HepG2 (cell line): Measurements from ENCODE around the gene IL1RL1. TPM values are rescaled to one million over a fixed set of nuclear protein-coding genes. Genes with fewer than 3 reads are reported as not detected.

ENCODE experiments used
- ATAC-seq: fragments of 200-7000 bp; cut with Tn5 transposase; 3 replicates; pipeline ENCODE4 v1.9.1; 2020; ENCODE audit warnings: mild to moderate bottlenecking, moderate library complexity
- BruUV-seq: library from RNA; stranded (reverse); fragments of 400-500 nt; replicated peaks from 2 replicates; lab custom pipeline; 2021; lab: Mats Ljungman, UMichigan
- CTCF ChIA-PET: fragments of 300-600 bp; formaldehyde crosslinking; extraction: SDS; loops from one replicate; lab custom pipeline; 2021; ENCODE audit warnings: low total read pairs, inconsistent platforms, low intra/inter-chr PET ratio; lab: Yijun Ruan, JAX
- POLR2A ChIA-PET: fragments of 350-600 bp; sonication (Branson Sonifier 250); formaldehyde crosslinking; loops from one replicate; lab custom pipeline; 2020; ENCODE audit warnings: antibody characterized with exemption, inconsistent platforms; lab: Yijun Ruan, JAX
- DNase-seq: peaks from one replicate; pipeline ENCODE4 v3.0.0-alpha.2; 2015; ENCODE audit warnings: low spot score
- FAIRE-seq: peaks from 3 replicates; lab custom pipeline; 2011; peaks lifted over from hg19 to GRCh38; lab: Jason Lieb, UNC
- H2AFZ ChIP-seq: one replicate; pipeline ENCODE4 v1.6.1; 2011; ENCODE audit warnings: low read length, inconsistent platforms
- H3K27ac ChIP-seq: fragments of 300-600 bp; 3 replicates; pipeline ENCODE4 v1.8.0; 2011; ENCODE audit warnings: mixed run types, mild to moderate bottlenecking, mixed read lengths, low read length, inconsistent platforms; ENCODE audit not compliant: insufficient read depth; ENCODE audit errors: extremely low read length
- H3K27me3 ChIP-seq, 2 experiments: fragments of 200-600 bp in 1 of 2; 2 replicates in 1 of 2; 3 replicates in 1 of 2; pipeline versions ENCODE4 v1.6.0 to v1.8.0; 2011; ENCODE audit warnings: low read length in 2 of 2, mild to moderate bottlenecking in 2 of 2, moderate library complexity in 2 of 2, inconsistent platforms in 1 of 2; ENCODE audit not compliant: insufficient read depth in 2 of 2, control insufficient read depth in 1 of 2
- H3K36me3 ChIP-seq, 2 experiments: fragments of 200-600 bp in 1 of 2; replicated peaks in 1 of 2; 2 replicates in 1 of 2; 3 replicates in 1 of 2; pipeline versions ENCODE4 v1.5.1 to v1.8.0; 2011; ENCODE audit warnings: low read length in 2 of 2, inconsistent platforms in 1 of 2; ENCODE audit not compliant: insufficient read depth in 2 of 2, control insufficient read depth in 1 of 2
- H3K4me1 ChIP-seq: 2 replicates; pipeline ENCODE4 v1.5.1; 2012; ENCODE audit warnings: low read length, inconsistent platforms; ENCODE audit not compliant: insufficient read depth
- H3K4me2 ChIP-seq: 2 replicates; pipeline ENCODE4 v1.6.0; 2011; ENCODE audit warnings: low read depth, low read length, inconsistent platforms
- H3K4me3 ChIP-seq, 3 experiments: fragments of 200-600 bp in 1 of 3; sonication (generic), shearing (Covaris generic) in 1 of 3; replicated peaks in 1 of 3; 2 replicates each; pipeline ENCODE4 v1.5.1; 2011 to 2016; ENCODE audit warnings: low read length in 3 of 3, inconsistent platforms in 2 of 3, low read depth in 2 of 3, mild to moderate bottlenecking in 2 of 3, control low read depth in 1 of 3, mixed read lengths in 1 of 3; ENCODE audit not compliant: insufficient read depth in 1 of 3
- H3K79me2 ChIP-seq: one replicate; pipeline ENCODE4 v1.6.1; 2011; ENCODE audit warnings: low read length, inconsistent platforms; ENCODE audit not compliant: insufficient read depth
- H3K9ac ChIP-seq: 2 replicates; pipeline ENCODE4 v1.6.0; 2011; ENCODE audit warnings: mild to moderate bottlenecking, low read depth, low read length, inconsistent platforms; ENCODE audit not compliant: insufficient read depth
- H3K9me3 ChIP-seq: 2 replicates; pipeline ENCODE4 v1.5.1; 2012; ENCODE audit warnings: mild to moderate bottlenecking, low read length
- H4K20me1 ChIP-seq: 2 replicates; pipeline ENCODE4 v1.6.0; 2011; ENCODE audit warnings: inconsistent platforms, mild to moderate bottlenecking, low read length, moderate library complexity; ENCODE audit not compliant: insufficient read depth
- ARID5B ChIP-seq: IDR thresholded peaks from 2 replicates; pipeline ENCODE4 v1.4.0; 2020; ENCODE audit warnings: mild to moderate bottlenecking, missing genetic modification reagents
- CBFB ChIP-seq: sonication (generic); formaldehyde crosslinking; IDR thresholded peaks from 2 replicates; pipeline ENCODE4 v1.4.0; 2020; ENCODE audit warnings: missing genetic modification reagents
- CENPX ChIP-seq: sonication (generic); formaldehyde crosslinking; IDR thresholded peaks from 2 replicates; pipeline ENCODE4 v1.9.0; 2021; ENCODE audit warnings: mild to moderate bottlenecking, missing genetic modification reagents, moderate library complexity
- CHD2 ChIP-seq: IDR thresholded peaks from 2 replicates; pipeline ENCODE4 v1.6.1; 2011; ENCODE audit warnings: low read depth, low read length, improper control_type of control experiment
- HMGXB3 ChIP-seq: sonication (generic); formaldehyde crosslinking; IDR thresholded peaks from 2 replicates; pipeline ENCODE4 v1.4.0; 2020; ENCODE audit warnings: missing genetic modification reagents, borderline replicate concordance
- MED1 ChIP-seq: sonication (generic); formaldehyde crosslinking; IDR thresholded peaks from 2 replicates; pipeline ENCODE4 v1.4.0; 2020; ENCODE audit warnings: missing genetic modification reagents
- RAD21 ChIP-seq: fragments of 450-650 bp; formaldehyde crosslinking; IDR thresholded peaks from 2 replicates; pipeline ENCODE4 v1.5.0; 2020; ENCODE audit warnings: mild to moderate bottlenecking
- ZNF12 ChIP-seq: sonication (generic); formaldehyde crosslinking; IDR thresholded peaks from 2 replicates; pipeline ENCODE4 v1.5.0; 2020; ENCODE audit warnings: missing genetic modification reagents
- WGBS: methylation state at CpG from one replicate; pipeline ENCODE4 v1.1.6; 2017; ENCODE audit warnings: low lambda C conversion rate; 5-methylcytosine and 5-hydroxymethylcytosine counted together
- in situ Hi-C: cut with HindIII; loops from 2 replicates; pipeline ENCODE4 v1.10.0; 2017; ENCODE audit warnings: low pct_unique_long_range_greater_than_20kb; ENCODE audit not compliant: extremely low pct_ligation_motif_present
- intact Hi-C: fragments of 100-400 bp; cut with micrococcal nuclease; formaldehyde crosslinking; loops from one replicate; pipeline ENCODE4 v1.10.0; 2022; ENCODE audit not compliant: unreplicated experiment
- polyA plus RNA-seq, 8 experiments: library from polyadenylated mRNA; depleted of rRNA in 3 of 8; stranded (reverse) in 7 of 8; unstranded in 1 of 8; fragments of >200 nt; fragmentation: Illumina TruSeq in 4 of 8; extraction: Trizol in 4 of 8; gene quantifications; 2 replicates each; pipeline versions ENCODE4 v1.2.1 to v1.2.3, GENCODE V29; 2011 to 2016; ENCODE audit warnings: low read depth in 4 of 8, missing spikeins in 1 of 8, mixed read lengths in 1 of 8; ENCODE audit not compliant: insufficient read depth in 1 of 8
- total RNA-seq, 5 experiments: library from RNA; depleted of rRNA; stranded (reverse); fragments of >200 nt; fragmentation: Illumina TruSeq; extraction: Trizol; gene quantifications; 2 replicates each; pipeline ENCODE4 v1.2.3, GENCODE V29; 2016; ENCODE audit warnings: low read depth in 1 of 5

IL1RL1 gene
- total and polyA plus RNA-seq, 2 of the 13 experiments (the other 11 are each of a cell fraction or from before 2014, with no cell fraction given): 0.02 to 0.03 TPM

GRCh38 chr2:102392096-102392495, 80.7 kb downstream of the IL1RL1 start:
- Histone ChIP-seq H3K4me2 (no peak overlapping the region), H2AFZ (no peak overlapping the region), H3K27ac (no peak overlapping the region), H4K20me1 (no peaks in the 10 kb centered on the region), H3K27me3 (no peaks in the 10 kb centered on the region), H3K4me1 (no peaks in the 10 kb centered on the region), H3K9ac (no peak overlapping the region), H3K9me3 (no peaks in the 10 kb centered on the region), H3K36me3 (no peaks in the 10 kb centered on the region), H3K79me2 (no peaks in the 10 kb centered on the region), H3K4me3 (no peak overlapping the region)
- BruUV-seq: no TSS peak
- no peak for ATAC-seq
- no peak for DNase-seq
- ChIA-PET POLR2A (no interaction called here), CTCF (no interaction called here)
- FAIRE-seq: no peak
- TF ChIP-seq CBFB (CRISPR knock-in tag) (no peak), ZNF12 (CRISPR knock-in tag) (peak; percentile 65; the same call in 1 of the 2 replicates)
- WGBS: 19% methylated on average over 3 of the region's 3 CpGs
- intact Hi-C loops (no loop called here), in situ Hi-C loops (no loop called here)

- TF ChIP-seq MED1 (no peak), CHD2 (no peak), RAD21 (CRISPR knock-in tag) (no peak), HMGXB3 (no peak), ARID5B (CRISPR knock-in tag) (no peak), CENPX (CRISPR knock-in tag) (no peak)
- in situ Hi-C loops (no loop called here), intact Hi-C loops (no loop called here)
- H4K20me1 ChIP-seq: no peaks in the 10 kb centered on the region
- WGBS: 21% methylated on average over 1 of the region's 1 CpG
- no peaks in the 10 kb centered on the region for H3K79me2 ChIP-seq
- no peak overlapping the region for H3K9ac ChIP-seq
- FAIRE-seq: no peak
- no peaks in the 10 kb centered on the region for H3K4me1 ChIP-seq
- no peak for ATAC-seq
- CTCF ChIA-PET: no interaction called here
- H3K36me3 ChIP-seq: no peaks in the 10 kb centered on the region
- H3K27ac ChIP-seq: no peak overlapping the region
- no peaks in the 10 kb centered on the region for H3K27me3 ChIP-seq
- BruUV-seq: no TSS peak
- POLR2A ChIA-PET: no interaction called here
- no peak overlapping the region for H3K4me2 ChIP-seq
- H3K4me3 ChIP-seq: no peak overlapping the region
- H3K9me3 ChIP-seq: no peaks in the 10 kb centered on the region
- H2AFZ ChIP-seq: no peak overlapping the region
- no peak for DNase-seq
These were observed 81.6 kb downstream of the IL1RL1 start for GRCh38 chr2:102392942-102393341.
